Activated T-helper 1 cell treated with anti-CD3 and anti-CD28 coated beads, Interleukin-12 subunit alpha, Interleukin-12 subunit beta, Interleukin-2, Interleukin-4 antibody, amounts not matched to agents 30 ng/mL and 10 ng/mL and 1 ng/mL, durations not matched to agents 14 hours and 24 hours and 36 hours (primary cell): ENCODE measurements around the gene TGFA. TPM values are rescaled to one million over a fixed set of nuclear protein-coding genes. Genes with fewer than 3 reads are reported as not detected.
A peak's percentile ranks its signal among the peaks of the same experiment; 100 is the strongest.

Source experiments
- DNase-seq: peaks from one replicate; pipeline ENCODE4 v3.0.0; 2021; ENCODE audit warnings: low spot score
- H3K27ac Mint-ChIP-seq: one replicate; pipeline ENCODE4 v1.8.0; 2021; ENCODE audit warnings: mild to moderate bottlenecking, mixed read lengths
- H3K27me3 Mint-ChIP-seq: one replicate; pipeline ENCODE4 v1.8.0; 2022; ENCODE audit warnings: mild to moderate bottlenecking, moderate library complexity, mixed read lengths; ENCODE audit not compliant: insufficient read depth
- H3K36me3 Mint-ChIP-seq: one replicate; pipeline ENCODE4 v1.8.0; 2021; ENCODE audit warnings: low read depth, mixed read lengths
- H3K4me1 Mint-ChIP-seq: one replicate; pipeline ENCODE4 v1.8.0; 2021; ENCODE audit warnings: low read depth, mixed read lengths
- H3K4me3 Mint-ChIP-seq: one replicate; pipeline ENCODE4 v1.8.0; 2021; ENCODE audit warnings: mild to moderate bottlenecking, moderate library complexity, mixed read lengths
- H3K9me3 Mint-ChIP-seq: one replicate; pipeline ENCODE4 v1.8.0; 2021; ENCODE audit warnings: mixed read lengths
- intact Hi-C: fragments of 100-400 bp; cut with micrococcal nuclease; formaldehyde crosslinking; loops from one replicate; pipeline ENCODE4 v1.15.1; 2024
- total RNA-seq: library from RNA; stranded (reverse); gene quantifications from 2 replicates; pipeline ENCODE4 v1.2.3, GENCODE V29; 2022

TGFA gene
- total RNA-seq, 1 donor from 2014 or later, result not detected

DNA sequence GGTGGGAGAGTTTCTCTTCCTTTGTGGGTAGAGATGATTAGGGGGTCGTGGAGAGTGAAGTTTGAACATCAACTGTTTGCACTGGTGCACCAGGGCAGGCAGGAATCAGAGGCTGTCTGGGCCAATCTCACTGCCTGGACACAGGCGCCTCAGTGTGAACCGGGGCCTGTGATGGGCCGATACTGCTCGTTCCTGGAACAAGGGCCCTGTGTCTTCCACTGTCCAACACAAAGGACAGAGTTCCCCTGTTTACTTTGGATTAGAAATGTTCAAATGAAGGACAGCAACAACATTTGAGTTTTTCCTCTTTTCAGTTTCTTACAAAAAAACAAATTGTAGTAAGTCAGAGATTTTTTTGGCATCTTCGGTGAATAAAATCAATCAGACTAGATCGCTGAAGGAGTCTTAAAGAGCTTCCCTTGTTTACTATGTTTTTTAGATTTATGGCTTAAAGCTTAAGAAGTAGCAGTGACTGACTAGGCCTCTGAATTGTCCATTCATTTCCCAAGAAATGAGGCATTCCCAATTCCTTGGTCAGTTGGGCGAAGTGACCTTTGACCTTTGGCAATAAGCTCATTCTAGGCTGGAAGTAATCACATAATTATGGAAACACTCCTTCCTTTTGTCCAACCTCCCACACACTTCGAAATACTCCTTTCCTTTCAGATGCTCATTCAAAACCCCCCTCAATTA lies 11.6 kb upstream of the TGFA start:
- Mint-ChIP-seq H3K27ac (no peak overlapping the region), H3K9me3 (no peaks in the 10 kb centered on the region), H3K27me3 (peaks cover 11% of the 10 kb centered on the region), H3K4me3 (no peak overlapping the region), H3K4me1 (no peaks in the 10 kb centered on the region), H3K36me3 (no peaks in the 10 kb centered on the region)
- intact Hi-C loops, result no loop called here
- DNase-seq, result no peak

DNA sequence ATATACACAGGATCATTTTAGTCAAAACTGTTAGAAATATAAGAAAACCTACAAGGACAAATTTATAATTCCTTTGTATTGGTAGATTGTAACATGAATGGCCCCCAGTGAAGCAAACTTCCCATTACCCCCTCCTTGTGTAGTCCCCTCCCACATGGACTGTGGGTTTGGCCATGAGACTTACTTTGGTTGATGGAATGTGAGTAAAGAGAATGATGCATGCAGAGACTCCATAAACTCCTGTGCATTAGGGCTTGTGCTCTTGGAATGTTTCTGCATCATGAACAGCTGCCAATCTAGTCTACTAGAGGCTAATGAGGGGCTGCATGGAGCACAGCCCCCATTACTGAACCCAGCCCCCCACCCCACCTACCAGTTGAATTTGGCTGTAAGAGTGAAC lies 8.3 kb upstream of the TGFA start:
- DNase-seq, result no peak
- Mint-ChIP-seq H3K36me3 (no peaks in the 10 kb centered on the region), H3K27me3 (peaks cover 20% of the 10 kb centered on the region), H3K9me3 (no peaks in the 10 kb centered on the region), H3K27ac (no peak overlapping the region), H3K4me3 (no peak overlapping the region), H3K4me1 (no peaks in the 10 kb centered on the region)
- intact Hi-C loops, result no loop called here

DNA sequence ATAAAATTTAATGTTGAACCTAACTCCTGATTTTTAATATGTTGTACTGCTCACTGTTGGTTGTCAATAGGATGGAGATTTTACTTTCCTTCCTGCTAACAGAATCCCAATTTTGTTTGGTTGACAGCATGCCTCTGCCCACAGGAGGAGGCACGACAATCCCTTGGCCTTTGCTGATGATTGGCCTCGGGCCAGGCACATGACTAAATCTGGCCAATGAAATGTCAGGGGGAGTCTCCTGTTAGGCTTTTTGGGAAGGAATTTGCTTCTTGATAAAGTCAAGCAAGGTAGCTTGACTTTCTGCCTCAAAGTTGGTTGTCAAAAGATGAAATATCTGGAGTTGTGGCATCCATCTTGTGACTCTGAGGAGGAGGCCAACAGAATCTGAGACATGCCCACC lies 6.8 kb upstream of the TGFA start:
- intact Hi-C loops, result no loop called here
- no peaks in the 10 kb centered on the region for H3K9me3 Mint-ChIP-seq
- no peak for DNase-seq
- no peak overlapping the region for H3K27ac Mint-ChIP-seq
- H3K27me3 Mint-ChIP-seq, result peaks cover 23% of the 10 kb centered on the region
- H3K4me3 Mint-ChIP-seq, result no peak overlapping the region
- no peaks in the 10 kb centered on the region for H3K36me3 Mint-ChIP-seq
- H3K4me1 Mint-ChIP-seq, result no peaks in the 10 kb centered on the region

DNA sequence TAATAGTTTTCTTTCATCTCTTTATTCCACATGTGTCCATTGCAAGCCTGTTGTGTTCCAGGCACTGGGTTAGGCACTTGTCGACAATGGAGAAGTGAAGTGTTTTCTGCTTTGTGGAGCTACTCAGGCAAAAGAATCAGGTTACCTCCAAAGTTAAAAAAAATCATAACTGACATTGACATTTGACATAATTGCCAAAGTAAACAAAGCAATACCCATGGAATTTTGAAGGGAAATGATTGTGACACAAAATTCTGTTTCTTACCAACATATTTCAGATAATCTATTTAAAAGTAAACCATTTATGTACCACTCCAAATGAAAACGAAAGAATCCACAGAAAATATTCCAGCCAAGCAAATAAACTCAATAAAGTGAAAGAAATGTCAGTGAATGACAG lies 6.4 kb upstream of the TGFA start:
- peaks cover under 1% of the 10 kb centered on the region for H3K4me1 Mint-ChIP-seq
- no peak for DNase-seq

DNA sequence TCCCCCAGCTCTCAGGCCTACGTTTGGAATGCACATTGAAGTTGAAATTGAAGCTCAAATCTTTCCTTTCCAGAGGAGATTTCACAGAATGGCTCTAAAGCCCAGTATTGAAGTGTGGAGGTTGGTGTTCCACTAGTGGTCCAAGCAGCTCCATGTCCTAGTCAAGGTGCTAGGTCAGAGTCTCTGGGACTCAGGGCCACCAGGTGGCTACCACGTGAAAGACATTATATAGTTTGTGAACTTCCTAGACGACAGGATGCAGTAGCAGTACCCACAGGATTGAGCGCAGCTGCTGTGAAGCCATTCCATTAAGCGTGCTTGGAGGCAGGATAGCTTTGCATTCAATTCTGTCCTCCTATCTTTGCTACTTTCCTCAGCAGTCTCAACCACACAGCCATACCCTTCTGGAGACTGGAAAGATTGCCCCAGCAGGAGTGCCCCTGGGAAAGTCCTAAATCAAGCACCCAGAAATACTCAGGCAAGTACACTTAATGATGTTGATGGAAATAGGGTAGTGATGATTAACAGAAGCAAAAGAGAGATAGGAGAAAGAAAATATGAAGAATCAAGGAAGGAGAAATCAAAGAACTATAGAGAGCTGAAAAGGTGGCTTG lies 4.7 kb upstream of the TGFA start:
- Mint-ChIP-seq H3K27ac (no peak overlapping the region), H3K36me3 (no peaks in the 10 kb centered on the region), H3K9me3 (no peaks in the 10 kb centered on the region), H3K4me3 (no peak overlapping the region), H3K27me3 (peaks cover 29% of the 10 kb centered on the region), H3K4me1 (peaks cover 11% of the 10 kb centered on the region)
- no peak for DNase-seq
- intact Hi-C loops, result no loop called here

More for the DNA sequence above, 6.4 kb upstream of the TGFA start:
- no peak overlapping the region for H3K27ac Mint-ChIP-seq
- no peak overlapping the region for H3K4me3 Mint-ChIP-seq
- H3K9me3 Mint-ChIP-seq, result no peaks in the 10 kb centered on the region
- intact Hi-C loops, result no loop called here
- H3K36me3 Mint-ChIP-seq, result no peaks in the 10 kb centered on the region
- peaks cover 27% of the 10 kb centered on the region for H3K27me3 Mint-ChIP-seq

DNA sequence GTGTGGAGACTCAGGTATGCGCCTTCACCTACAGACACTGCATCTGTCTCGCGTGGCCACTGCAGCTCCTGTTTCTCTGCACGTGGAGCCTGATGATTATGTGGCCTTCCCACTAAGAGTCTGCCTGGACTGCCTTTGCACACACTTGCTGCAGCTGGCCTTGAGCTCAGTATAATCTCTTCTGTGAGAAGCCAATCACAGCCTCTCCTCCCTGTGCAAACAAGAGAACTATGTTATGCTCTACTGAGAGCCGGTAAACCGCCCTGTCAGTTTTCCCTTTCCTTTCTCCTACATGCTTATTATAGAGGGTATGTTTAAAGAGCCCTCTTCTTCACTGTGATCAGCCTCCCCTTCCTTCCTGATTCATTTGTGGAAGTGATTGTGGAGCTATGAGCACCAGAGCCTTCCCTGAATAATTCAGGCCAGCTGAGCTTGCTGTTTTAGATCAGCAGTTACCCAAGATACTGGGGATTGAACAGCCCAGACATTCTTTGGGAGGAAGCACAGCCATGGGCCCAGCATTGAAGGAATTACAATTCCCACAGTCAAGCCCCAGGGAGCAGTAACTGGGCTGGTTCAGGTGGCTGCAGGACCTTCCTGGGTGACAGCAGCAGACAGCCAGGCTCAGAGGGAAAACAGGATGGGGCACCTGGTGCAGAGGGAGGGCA lies 3.7 kb upstream of the TGFA start:
- no peak for DNase-seq
- no peaks in the 10 kb centered on the region for H3K9me3 Mint-ChIP-seq
- H3K4me3 Mint-ChIP-seq, result no peak overlapping the region
- H3K36me3 Mint-ChIP-seq, result no peaks in the 10 kb centered on the region
- peaks cover 21% of the 10 kb centered on the region for H3K4me1 Mint-ChIP-seq
- H3K27me3 Mint-ChIP-seq, result peaks cover 39% of the 10 kb centered on the region
- no peak overlapping the region for H3K27ac Mint-ChIP-seq
- intact Hi-C loops, result no loop called here

DNA sequence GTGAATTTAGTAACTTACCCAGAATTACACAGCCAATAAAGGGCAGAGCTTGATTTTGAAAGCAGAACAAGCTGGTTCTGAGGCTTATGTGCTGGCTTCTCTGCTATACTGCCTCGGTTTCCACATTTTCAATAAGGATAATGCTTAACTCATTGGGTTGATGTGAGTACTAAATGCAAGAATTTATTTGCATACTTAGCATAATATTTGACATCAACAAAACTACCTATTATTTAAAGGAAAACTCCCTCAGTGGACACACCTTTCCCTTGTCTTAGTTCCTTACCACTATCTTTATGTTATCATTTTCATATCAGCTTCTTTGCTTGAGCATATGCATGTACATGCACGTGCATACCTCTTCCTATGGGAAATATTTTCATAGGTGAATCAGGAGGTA lies 3.0 kb upstream of the TGFA start:
- Mint-ChIP-seq H3K4me3 (no peak overlapping the region), H3K4me1 (peaks cover 24% of the 10 kb centered on the region), H3K9me3 (no peaks in the 10 kb centered on the region), H3K27ac (no peak overlapping the region), H3K36me3 (no peaks in the 10 kb centered on the region), H3K27me3 (peaks cover 46% of the 10 kb centered on the region)
- intact Hi-C loops, result no loop called here
- no peak for DNase-seq

GRCh38 chr2:70554338-70554892 lies 789 bp upstream of the TGFA start:
- no peaks in the 10 kb centered on the region for H3K9me3 Mint-ChIP-seq
- no peak for DNase-seq
- H3K4me3 Mint-ChIP-seq, result peak overlapping the region; percentile 74
- H3K27ac Mint-ChIP-seq, result no peak overlapping the region
- peaks cover 46% of the 10 kb centered on the region for H3K27me3 Mint-ChIP-seq
- H3K4me1 Mint-ChIP-seq, result peaks cover 24% of the 10 kb centered on the region
- intact Hi-C loops, result loop anchor here (1.0 to 5.0 kb wide), 4 partner anchors 63 to 333 kb away; partner anchors contain the start of gene FAM136A
- H3K36me3 Mint-ChIP-seq, result no peaks in the 10 kb centered on the region

- peak overlapping the region; percentile 82 for H3K4me3 Mint-ChIP-seq
- H3K27ac Mint-ChIP-seq, result no peak overlapping the region
- H3K36me3 Mint-ChIP-seq, result no peaks in the 10 kb centered on the region
- H3K4me1 Mint-ChIP-seq, result peaks cover 24% of the 10 kb centered on the region
- H3K9me3 Mint-ChIP-seq, result no peaks in the 10 kb centered on the region
- peaks cover 45% of the 10 kb centered on the region for H3K27me3 Mint-ChIP-seq
- intact Hi-C loops, result loop anchor here (1.0 to 5.0 kb wide), 4 partner anchors 95 to 334 kb away; partner anchors contain the start of gene FAM136A
- DNase-seq, result no peak
These were observed 367 bp downstream of the TGFA start for GRCh38 chr2:70553334-70553583.

GRCh38 chr2:70552501-70553333 lies 909 bp downstream of the TGFA start:
- H3K27ac Mint-ChIP-seq, result no peak overlapping the region
- H3K4me3 Mint-ChIP-seq, result peak overlapping the region; percentile 82
- H3K4me1 Mint-ChIP-seq, result peaks cover 24% of the 10 kb centered on the region
- peaks cover 45% of the 10 kb centered on the region for H3K27me3 Mint-ChIP-seq
- no peaks in the 10 kb centered on the region for H3K36me3 Mint-ChIP-seq
- no peaks in the 10 kb centered on the region for H3K9me3 Mint-ChIP-seq
- intact Hi-C loops, result loop anchor here (1.0 to 5.0 kb wide), 4 partner anchors 96 to 335 kb away; partner anchors contain the start of gene FAM136A
- DNase-seq, result no peak

DNA sequence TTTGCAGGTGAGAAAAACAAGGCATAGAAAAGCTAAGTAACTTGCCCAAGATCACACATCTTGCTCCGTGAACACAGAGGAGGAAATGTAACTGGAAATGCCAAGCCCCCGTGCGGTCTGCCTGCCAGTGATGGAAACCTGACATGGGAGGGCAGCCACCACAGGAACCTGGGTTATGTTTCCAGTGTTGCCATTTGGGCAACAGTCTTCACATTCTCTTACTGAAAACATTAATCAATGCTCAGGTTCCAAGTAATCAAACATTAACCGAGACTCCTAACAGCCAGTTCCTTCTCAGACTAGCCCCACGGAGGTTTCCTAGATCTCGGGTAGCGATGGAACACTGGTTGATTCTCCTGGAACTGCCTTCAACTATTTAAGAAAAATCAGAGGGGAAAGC lies 2.5 kb downstream of the TGFA start:
- Mint-ChIP-seq H3K27me3 (peaks cover 38% of the 10 kb centered on the region), H3K9me3 (no peaks in the 10 kb centered on the region), H3K4me3 (no peak overlapping the region), H3K27ac (no peak overlapping the region), H3K36me3 (no peaks in the 10 kb centered on the region), H3K4me1 (peaks cover 24% of the 10 kb centered on the region)
- intact Hi-C loops, result loop anchor here (5.0 kb wide), 3 partner anchors 209 to 336 kb away; partner anchors contain the start of gene FAM136A
- DNase-seq, result no peak

DNA sequence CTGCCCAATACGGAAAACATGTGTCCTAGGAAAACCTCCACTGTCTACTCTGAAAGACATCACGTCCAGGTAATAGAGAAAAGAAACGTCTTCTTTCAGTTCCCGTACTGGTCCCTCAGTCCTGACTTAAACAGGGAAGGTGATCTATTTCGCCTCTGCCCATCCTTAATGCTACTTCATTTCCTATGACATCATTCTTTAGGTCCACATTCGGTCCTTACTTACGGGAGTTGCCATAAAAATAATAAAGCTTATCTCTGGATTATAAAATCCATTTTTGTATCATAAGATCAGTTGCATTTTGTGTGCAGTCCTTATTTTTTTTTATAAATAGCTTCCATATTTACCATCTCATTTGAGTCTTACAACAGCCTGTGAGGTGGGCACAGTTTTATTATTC lies 3.7 kb downstream of the TGFA start:
- Mint-ChIP-seq H3K4me1 (peaks cover 23% of the 10 kb centered on the region), H3K27ac (no peak overlapping the region), H3K4me3 (no peak overlapping the region), H3K36me3 (no peaks in the 10 kb centered on the region), H3K9me3 (no peaks in the 10 kb centered on the region), H3K27me3 (peaks cover 34% of the 10 kb centered on the region)
- intact Hi-C loops, result loop anchor here (5.0 kb wide), 3 partner anchors 208 to 337 kb away; partner anchors contain the start of gene FAM136A
- DNase-seq, result no peak
